Hematopoietic multipotent progenitor cell (in vitro differentiated cells): Measurements from ENCODE around the gene NANOS3. TPM values are rescaled to one million over a fixed set of nuclear protein-coding genes. Genes with fewer than 3 reads are reported as not detected.

ENCODE experiments used
- DNase-seq, 3 donors: peaks; one replicate each; pipeline ENCODE4 v3.0.0-alpha.2; 2011 to 2015; ENCODE audit warnings: low read depth in 2 of 3, low spot score in 2 of 3
- total RNA-seq: library from RNA; depleted of rRNA; stranded (reverse); fragments of >200 nt; gene quantifications from one replicate; pipeline ENCODE4 v1.2.3, GENCODE V29; 2012

NANOS3 gene
- total RNA-seq, 1 donor = 2.7 TPM

DNA sequence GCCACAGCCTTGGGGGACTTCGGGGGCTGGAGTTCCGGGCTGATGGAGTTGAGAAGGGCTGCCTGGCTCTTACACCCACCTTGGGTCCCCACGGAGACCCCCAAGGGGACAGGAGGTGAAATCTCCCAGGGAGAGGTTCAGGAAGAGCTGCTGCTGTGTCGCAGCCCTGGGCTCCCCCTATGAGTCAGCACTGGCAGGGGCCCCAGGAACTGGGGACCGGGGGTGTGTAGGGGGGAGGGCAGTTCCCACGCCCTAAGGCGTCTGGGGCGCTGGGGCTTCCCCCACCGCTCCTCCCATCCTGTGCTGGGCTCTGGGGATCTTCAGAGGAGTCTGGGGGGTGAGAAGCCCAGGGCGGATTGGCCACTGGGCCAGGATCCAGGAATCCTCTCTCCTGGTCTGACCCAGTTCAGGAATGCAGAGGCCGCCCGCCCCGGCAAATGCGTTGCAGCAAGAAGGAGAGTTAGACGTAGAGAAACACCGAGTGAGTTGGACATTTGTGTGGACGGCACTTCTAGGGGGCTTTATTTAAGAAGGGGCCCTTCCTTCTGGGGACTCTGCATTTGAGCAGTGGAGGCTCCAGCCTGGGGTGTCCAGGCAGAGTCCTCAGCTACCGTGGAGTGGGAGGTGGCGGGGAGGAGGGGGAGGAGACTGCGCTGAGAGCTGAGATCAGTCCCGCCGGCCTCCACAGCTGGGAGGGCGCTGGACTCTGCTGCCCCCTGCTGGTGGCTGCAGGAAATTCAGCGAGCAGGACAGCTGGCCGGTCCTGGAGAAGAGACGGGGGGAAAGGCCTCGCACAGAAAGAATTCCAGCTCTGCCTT is 15.0 kb upstream of the NANOS3 start:
- DNase-seq = peak; percentile 84 to 92 (median 91)

DNA sequence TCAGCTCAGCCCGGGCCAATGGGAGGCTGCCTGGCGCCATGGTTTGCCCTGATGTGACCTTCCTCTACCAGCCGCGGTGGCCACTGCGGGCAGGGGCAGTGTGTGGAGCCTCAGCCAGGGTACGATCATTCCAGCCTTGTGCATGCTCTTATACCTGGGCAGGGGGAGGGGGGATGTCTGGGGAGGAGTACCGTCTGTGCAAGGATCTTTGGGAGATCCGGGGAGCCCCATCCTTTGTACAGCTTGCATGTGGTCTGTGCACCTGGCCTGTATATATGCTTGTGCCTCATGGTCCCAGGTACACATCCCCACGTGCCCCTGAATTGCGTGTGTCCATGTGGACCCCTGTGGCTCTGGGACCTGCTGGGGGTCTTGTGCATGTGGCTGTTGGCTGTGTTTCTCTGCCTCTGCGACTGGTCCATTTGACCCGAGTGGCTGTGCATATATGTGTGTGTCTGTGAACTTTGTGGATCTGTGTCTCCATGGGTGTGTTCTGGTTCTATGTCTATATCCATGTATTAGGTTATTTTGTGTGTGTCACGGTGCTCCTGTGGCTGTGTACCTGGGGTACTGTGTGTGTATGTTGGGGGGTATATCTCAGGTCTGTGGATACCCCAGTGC is 12.8 kb upstream of the NANOS3 start:
- peak in 1 of 3 donors; percentile 40 for DNase-seq

DNA sequence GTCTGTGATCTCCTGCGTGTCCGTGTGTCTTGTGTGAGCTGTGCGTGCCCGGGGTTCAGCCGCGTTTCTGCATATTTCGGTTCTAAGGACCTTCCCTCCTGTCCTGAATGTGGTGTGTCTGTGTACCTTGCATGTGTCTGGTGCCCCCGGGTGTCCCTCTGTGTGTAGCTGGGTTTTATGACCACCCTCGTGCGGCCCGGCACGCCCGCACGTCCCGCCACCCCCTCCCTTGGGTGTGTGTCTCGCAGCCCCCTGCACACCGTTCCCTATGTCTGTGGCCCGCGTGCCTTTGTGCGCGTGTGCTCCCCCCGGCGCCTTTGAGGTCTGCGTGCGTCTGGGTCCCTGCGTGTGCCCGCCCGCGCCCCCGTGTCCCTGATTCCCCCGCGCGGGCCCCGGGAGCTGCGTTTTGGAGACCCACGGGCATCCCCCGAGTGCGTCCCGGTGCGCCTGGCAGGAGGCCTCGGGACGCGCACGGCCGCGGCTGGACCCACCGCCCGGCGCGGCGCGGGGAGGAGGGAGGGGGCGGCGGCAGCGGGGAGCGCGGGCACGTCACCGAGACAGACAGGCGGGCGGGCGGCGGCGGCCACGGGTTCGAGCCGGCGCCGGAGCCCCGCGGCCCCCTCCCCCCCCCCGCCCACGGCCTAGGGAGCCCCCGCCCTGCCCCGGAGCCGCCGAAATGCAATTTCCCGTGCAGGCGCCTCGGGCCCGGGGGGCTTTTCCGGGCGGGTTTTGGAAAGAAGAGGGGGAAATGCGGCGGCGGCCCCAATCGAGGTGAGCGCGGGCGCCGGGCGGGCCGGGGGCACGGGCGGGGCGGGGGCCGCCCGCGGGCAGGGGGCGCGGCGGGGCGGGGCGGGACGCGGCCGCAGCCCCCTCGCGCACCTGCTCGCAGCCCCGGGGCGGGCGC is 12.0 kb upstream of the NANOS3 start:
- no peak for DNase-seq

GRCh38 chr19:13865571-13866462 is 11.1 kb upstream of the NANOS3 start:
- DNase-seq = peak in 1 of 3 donors; percentile 56

- no peak for DNase-seq
These were observed 10.4 kb upstream of the NANOS3 start for GRCh38 chr19:13866463-13867046.

DNA sequence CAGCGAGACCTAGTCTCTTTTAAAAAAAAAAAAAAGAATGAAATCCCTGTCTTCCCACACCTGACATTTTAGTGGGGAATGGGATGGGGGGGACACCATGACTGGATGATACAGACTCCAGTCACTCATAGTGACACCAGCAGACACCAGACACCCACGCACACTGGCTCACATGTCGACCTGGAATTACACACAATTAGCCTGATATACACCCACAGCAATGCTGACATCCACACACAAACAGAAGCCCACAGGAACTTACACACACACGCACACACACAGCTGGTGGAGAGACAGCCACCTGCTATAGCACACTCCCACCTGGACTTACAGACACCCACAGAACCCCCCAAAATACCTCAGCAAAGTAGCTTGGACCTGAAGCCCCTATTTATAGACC is 8.3 kb upstream of the NANOS3 start:
- no peak for DNase-seq

GRCh38 chr19:13869281-13869680 is 7.7 kb upstream of the NANOS3 start:
- DNase-seq = no peak

GRCh38 chr19:13870873-13871272 is 6.1 kb upstream of the NANOS3 start:
- no peak for DNase-seq

DNA sequence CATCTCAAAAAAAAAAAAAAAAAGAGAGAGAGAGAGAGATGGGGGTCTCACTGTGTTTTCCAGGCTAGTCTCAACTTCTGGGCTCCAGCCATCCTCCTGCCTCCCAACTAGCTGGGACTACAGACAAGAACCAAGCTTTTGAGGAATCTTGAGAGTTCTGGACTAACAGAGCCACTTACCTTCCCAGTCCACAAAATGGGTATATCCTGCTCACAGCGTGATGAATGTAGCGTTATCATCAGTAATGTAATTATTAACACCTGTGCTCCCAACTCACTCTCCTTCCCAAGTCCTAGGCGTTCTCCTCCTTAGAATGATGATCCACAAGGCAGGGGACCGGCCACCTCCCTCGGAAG is 4.6 kb upstream of the NANOS3 start:
- DNase-seq = no peak

DNA sequence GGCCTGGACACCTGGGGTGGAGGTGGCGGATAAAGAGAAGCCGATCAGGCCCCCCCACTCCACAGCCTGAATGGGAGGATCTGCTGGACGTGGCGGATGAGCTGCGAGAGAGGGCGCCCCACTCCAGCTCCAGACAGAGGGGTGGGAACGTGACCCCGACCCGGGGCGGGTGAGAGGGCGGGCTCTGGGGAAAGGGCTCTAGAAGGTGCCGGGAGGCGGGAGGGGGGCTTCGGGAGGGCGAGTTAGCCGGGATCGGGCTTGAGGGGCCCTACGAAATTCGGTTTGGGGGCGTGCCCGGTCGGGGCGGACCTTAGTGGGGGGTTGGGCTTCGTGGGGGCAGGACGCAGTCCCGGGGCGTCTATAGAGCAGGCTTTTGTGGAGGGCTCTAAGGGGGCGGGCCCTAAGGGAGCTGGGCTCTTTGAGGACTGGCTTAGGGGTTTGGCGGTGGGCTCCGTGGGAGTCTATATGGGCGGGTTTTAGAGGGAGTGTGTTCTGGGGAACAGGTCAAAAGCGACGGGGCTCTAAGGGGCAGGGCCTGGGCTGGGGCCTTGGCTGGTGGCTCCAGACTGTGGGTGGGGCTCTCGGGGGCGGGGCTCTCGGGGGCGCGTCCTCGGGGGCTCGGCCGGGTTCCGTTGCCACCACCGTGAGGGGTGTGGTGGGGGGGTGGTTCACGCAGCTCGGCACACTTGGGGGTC is 4.1 kb upstream of the NANOS3 start:
- DNase-seq = peak in 2 of 3 donors; percentile 88 to 91

GRCh38 chr19:13873834-13874515 is 3.0 kb upstream of the NANOS3 start:
- DNase-seq = no peak

DNA sequence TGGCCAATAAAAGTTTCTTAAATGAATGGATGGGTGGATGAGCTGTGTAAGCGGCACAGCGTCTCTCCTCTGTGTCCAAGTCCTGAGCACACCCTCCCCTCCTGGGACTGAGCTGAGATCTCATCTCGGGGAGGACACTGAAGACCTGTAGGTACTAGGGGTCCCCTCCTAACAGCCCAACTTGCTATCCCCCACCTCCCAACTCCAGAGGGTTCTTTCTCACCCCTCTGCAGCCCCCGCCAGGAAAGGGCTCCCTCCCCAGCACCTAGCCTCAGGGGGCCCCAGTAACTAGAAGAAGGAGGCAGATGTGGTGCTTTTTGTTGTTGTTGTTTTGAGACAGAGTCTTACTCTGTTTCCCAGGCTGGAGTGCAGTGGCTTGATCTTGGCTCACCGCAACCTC is 1.1 kb upstream of the NANOS3 start:
- no peak for DNase-seq

- DNase-seq = no peak
These were observed 369 bp downstream of the NANOS3 start for GRCh38 chr19:13877303-13877702.

GRCh38 chr19:13880059-13881043 is 3.4 kb downstream of the NANOS3 start:
- peak; percentile 91 to 97 (median 97) for DNase-seq

GRCh38 chr19:13881251-13881691 is 4.3 kb downstream of the NANOS3 start:
- peak in 2 of 3 donors; percentile 48 to 54 for DNase-seq

GRCh38 chr19:13881692-13882418 is 4.9 kb downstream of the NANOS3 start:
- peak in 2 of 3 donors; percentile 43 to 49 for DNase-seq

DNA sequence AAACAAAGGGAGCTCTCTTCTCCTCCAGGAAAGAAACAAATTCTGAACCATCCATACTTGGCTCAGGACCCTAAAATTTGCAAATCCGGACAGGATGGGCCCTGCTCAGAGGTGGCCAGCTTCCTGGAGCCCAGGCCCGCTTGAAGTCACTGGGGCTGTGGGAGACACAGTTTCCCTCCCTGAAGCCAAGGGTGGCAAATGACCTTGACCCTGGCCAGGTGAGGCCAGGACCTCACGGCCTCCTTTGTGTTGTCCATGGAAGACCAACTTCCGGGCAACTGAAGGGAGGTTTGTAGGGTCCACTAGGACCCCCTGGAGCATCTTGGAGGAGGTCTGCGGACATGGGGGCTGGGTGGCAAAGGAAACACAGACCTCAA is 5.5 kb downstream of the NANOS3 start:
- DNase-seq = no peak
